ENCODE data around the gene BABAM2.

The BABAM2 gene

GRCh38 chr2:28094739-28095138, 204.2 kb downstream of the BABAM2 start:
- Histone ChIP-seq H3K9me2 (replicated peaks; ENCODE audit: insufficient read depth, low read length) (no peaks in the 10 kb centered on the region), H3F3A (ENCODE audit: insufficient read depth) (no peaks in the 10 kb centered on the region), H3K4me3 (ENCODE audit: insufficient read depth, low read length, poor library complexity, severe bottlenecking) (no peak overlapping the region), H3K27me3 (ENCODE audit: low read length) (no peaks in the 10 kb centered on the region), H3K9me3 (ENCODE audit: insufficient read depth, low read length) (no peaks in the 10 kb centered on the region), H3K4me2 (ENCODE audit: low read depth, low read length, poor library complexity, severe bottlenecking) (no peak overlapping the region), H2AFZ (ENCODE audit: low read depth, low read length, severe bottlenecking) (no peak overlapping the region), H3K9ac (ENCODE audit: low read length) (no peak overlapping the region), H3K36me3 (ENCODE audit: low read length) (no peaks in the 10 kb centered on the region), H4K20me1 (ENCODE audit: low read depth, low read length) (no peaks in the 10 kb centered on the region), H3K27ac (ENCODE audit: low read depth, low read length) (no peak overlapping the region), H3K79me2 (ENCODE audit: insufficient read depth, low read length) (no peaks in the 10 kb centered on the region)
- TF ChIP-seq EZH2phosphoT487 (conservative IDR thresholded peaks at IDR 0.05; ENCODE audit: low read length) = no peak
- TF ChIP-seq, protein P1, sequence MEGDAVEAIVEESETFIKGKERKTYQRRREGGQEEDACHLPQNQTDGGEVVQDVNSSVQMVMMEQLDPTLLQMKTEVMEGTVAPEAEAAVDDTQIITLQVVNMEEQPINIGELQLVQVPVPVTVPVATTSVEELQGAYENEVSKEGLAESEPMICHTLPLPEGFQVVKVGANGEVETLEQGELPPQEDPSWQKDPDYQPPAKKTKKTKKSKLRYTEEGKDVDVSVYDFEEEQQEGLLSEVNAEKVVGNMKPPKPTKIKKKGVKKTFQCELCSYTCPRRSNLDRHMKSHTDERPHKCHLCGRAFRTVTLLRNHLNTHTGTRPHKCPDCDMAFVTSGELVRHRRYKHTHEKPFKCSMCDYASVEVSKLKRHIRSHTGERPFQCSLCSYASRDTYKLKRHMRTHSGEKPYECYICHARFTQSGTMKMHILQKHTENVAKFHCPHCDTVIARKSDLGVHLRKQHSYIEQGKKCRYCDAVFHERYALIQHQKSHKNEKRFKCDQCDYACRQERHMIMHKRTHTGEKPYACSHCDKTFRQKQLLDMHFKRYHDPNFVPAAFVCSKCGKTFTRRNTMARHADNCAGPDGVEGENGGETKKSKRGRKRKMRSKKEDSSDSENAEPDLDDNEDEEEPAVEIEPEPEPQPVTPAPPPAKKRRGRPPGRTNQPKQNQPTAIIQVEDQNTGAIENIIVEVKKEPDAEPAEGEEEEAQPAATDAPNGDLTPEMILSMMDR (IDR thresholded peaks at IDR 0.05; ENCODE audit: insufficient read depth, low read length, poor library complexity, severe bottlenecking) = no peak

- H3K36me3 ChIP-seq (ENCODE audit: low read length) = no peaks in the 10 kb centered on the region
- H4K20me1 ChIP-seq (ENCODE audit: low read depth, low read length) = no peaks in the 10 kb centered on the region
- no peaks in the 10 kb centered on the region for H3K9me2 ChIP-seq (replicated peaks; ENCODE audit: insufficient read depth, low read length)
- no peak overlapping the region for H3K4me3 ChIP-seq (ENCODE audit: insufficient read depth, low read length, poor library complexity, severe bottlenecking)
- H3K9ac ChIP-seq (ENCODE audit: low read length) = no peak overlapping the region
- no peaks in the 10 kb centered on the region for H3K79me2 ChIP-seq (ENCODE audit: insufficient read depth, low read length)
- TF ChIP-seq, protein P1 (IDR thresholded peaks at IDR 0.05; ENCODE audit: insufficient read depth, low read length, poor library complexity, severe bottlenecking) = no peak
- no peak for TF ChIP-seq EZH2phosphoT487 (conservative IDR thresholded peaks at IDR 0.05; ENCODE audit: low read length)
- H3K9me3 ChIP-seq (ENCODE audit: insufficient read depth, low read length) = no peaks in the 10 kb centered on the region
- no peak overlapping the region for H3K4me2 ChIP-seq (ENCODE audit: low read depth, low read length, poor library complexity, severe bottlenecking)
- no peaks in the 10 kb centered on the region for H3K27me3 ChIP-seq (ENCODE audit: low read length)
- no peaks in the 10 kb centered on the region for H3F3A ChIP-seq (ENCODE audit: insufficient read depth)
- H2AFZ ChIP-seq (ENCODE audit: low read depth, low read length, severe bottlenecking) = no peak overlapping the region
- H3K27ac ChIP-seq (ENCODE audit: low read depth, low read length) = no peak overlapping the region
Observed at GRCh38 chr2:28095622-28096021, 205.1 kb downstream of the BABAM2 start.

GRCh38 chr2:28096421-28096820, 205.9 kb downstream of the BABAM2 start:
- H3K4me3 ChIP-seq (ENCODE audit: insufficient read depth, low read length, poor library complexity, severe bottlenecking) = no peak overlapping the region
- no peak for TF ChIP-seq EZH2phosphoT487 (conservative IDR thresholded peaks at IDR 0.05; ENCODE audit: low read length)
- TF ChIP-seq, protein P1 (IDR thresholded peaks at IDR 0.05; ENCODE audit: insufficient read depth, low read length, poor library complexity, severe bottlenecking) = no peak
- no peak overlapping the region for H3K9ac ChIP-seq (ENCODE audit: low read length)
- no peak overlapping the region for H3K27ac ChIP-seq (ENCODE audit: low read depth, low read length)
- H3K9me2 ChIP-seq (replicated peaks; ENCODE audit: insufficient read depth, low read length) = no peaks in the 10 kb centered on the region
- H2AFZ ChIP-seq (ENCODE audit: low read depth, low read length, severe bottlenecking) = no peak overlapping the region
- no peaks in the 10 kb centered on the region for H3F3A ChIP-seq (ENCODE audit: insufficient read depth)
- H3K9me3 ChIP-seq (ENCODE audit: insufficient read depth, low read length) = no peaks in the 10 kb centered on the region
- H3K27me3 ChIP-seq (ENCODE audit: low read length) = no peaks in the 10 kb centered on the region
- H3K79me2 ChIP-seq (ENCODE audit: insufficient read depth, low read length) = no peaks in the 10 kb centered on the region
- no peaks in the 10 kb centered on the region for H4K20me1 ChIP-seq (ENCODE audit: low read depth, low read length)
- no peaks in the 10 kb centered on the region for H3K36me3 ChIP-seq (ENCODE audit: low read length)
- H3K4me2 ChIP-seq (ENCODE audit: low read depth, low read length, poor library complexity, severe bottlenecking) = no peak overlapping the region

Measured in SU-DHL-6 (cell line).